ENCODE results near the gene MTHFD1L. TPM values are rescaled to one million over a fixed set of nuclear protein-coding genes. Genes with fewer than 3 reads are reported as not detected.
A peak's percentile ranks its signal among the peaks of the same experiment; 100 is the strongest.
"Not testable (repeated sequence)": the region's sequence is repeated elsewhere in the genome, so short reads cannot be mapped to it uniquely, and the experiment has no call there.

Gene MTHFD1L
- total RNA-seq, 1 donor from 2014 or later, result 3.1 TPM

DNA sequence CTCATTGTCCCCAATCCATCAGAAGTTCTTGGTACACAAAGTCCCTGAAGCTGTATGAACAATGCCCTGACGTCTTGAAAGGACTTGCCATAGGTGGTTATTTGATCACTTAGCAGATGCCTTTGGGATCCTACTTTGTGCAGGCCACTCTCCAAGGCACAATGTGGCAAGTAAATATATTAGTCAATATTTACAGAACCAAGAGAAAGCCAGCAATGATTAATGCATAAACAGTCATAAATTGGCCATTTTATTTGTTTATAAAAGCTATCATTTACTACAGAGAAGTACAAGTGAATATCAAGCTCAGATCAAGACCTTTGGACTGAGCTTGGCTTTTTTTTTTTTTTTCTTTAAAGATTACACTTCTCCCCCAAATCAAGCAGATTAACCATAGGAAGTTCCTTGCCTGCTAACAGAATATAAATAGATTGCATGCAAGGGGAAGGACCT lies 161.8 kb downstream of the MTHFD1L start:
- Histone ChIP-seq H3K4me1 (peaks cover 2% of the 10 kb centered on the region), H3K9me3 (replicated peaks) (no peaks in the 10 kb centered on the region), H3K36me3 (no peaks in the 10 kb centered on the region), H3K4me3 (no peak overlapping the region), H3K27ac (replicated peaks) (no peak overlapping the region), H3K27me3 (ENCODE audit: low read depth) (no peaks in the 10 kb centered on the region)
- DNase-seq, result no peak
- intact Hi-C loops (cut with micrococcal nuclease), result no loop called here
- TF ChIP-seq, protein P1, sequence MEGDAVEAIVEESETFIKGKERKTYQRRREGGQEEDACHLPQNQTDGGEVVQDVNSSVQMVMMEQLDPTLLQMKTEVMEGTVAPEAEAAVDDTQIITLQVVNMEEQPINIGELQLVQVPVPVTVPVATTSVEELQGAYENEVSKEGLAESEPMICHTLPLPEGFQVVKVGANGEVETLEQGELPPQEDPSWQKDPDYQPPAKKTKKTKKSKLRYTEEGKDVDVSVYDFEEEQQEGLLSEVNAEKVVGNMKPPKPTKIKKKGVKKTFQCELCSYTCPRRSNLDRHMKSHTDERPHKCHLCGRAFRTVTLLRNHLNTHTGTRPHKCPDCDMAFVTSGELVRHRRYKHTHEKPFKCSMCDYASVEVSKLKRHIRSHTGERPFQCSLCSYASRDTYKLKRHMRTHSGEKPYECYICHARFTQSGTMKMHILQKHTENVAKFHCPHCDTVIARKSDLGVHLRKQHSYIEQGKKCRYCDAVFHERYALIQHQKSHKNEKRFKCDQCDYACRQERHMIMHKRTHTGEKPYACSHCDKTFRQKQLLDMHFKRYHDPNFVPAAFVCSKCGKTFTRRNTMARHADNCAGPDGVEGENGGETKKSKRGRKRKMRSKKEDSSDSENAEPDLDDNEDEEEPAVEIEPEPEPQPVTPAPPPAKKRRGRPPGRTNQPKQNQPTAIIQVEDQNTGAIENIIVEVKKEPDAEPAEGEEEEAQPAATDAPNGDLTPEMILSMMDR (IDR thresholded peaks at IDR 0.05; ENCODE audit: borderline replicate concordance), result no peak

- Histone ChIP-seq H3K36me3 (no peaks in the 10 kb centered on the region), H3K27ac (replicated peaks) (no peak overlapping the region), H3K9me3 (replicated peaks) (no peaks in the 10 kb centered on the region), H3K4me3 (no peak overlapping the region), H3K27me3 (ENCODE audit: low read depth) (no peaks in the 10 kb centered on the region), H3K4me1 (no peaks in the 10 kb centered on the region)
- no peak for DNase-seq
- TF ChIP-seq, protein P1 (IDR thresholded peaks at IDR 0.05; ENCODE audit: borderline replicate concordance), result no peak
- intact Hi-C loops (cut with micrococcal nuclease), result no loop called here
Observed at GRCh38 chr6:151027936-151028838, 162.7 kb downstream of the MTHFD1L start.

GRCh38 chr6:151029970-151030369 lies 164.5 kb downstream of the MTHFD1L start:
- Histone ChIP-seq H3K36me3 (no peaks in the 10 kb centered on the region), H3K27ac (replicated peaks) (no peak overlapping the region), H3K9me3 (replicated peaks) (no peaks in the 10 kb centered on the region), H3K4me3 (no peak overlapping the region), H3K27me3 (ENCODE audit: low read depth) (no peaks in the 10 kb centered on the region), H3K4me1 (no peaks in the 10 kb centered on the region)
- TF ChIP-seq, protein P1 (IDR thresholded peaks at IDR 0.05; ENCODE audit: borderline replicate concordance), result no peak
- intact Hi-C loops (cut with micrococcal nuclease), result no loop called here
- DNase-seq, result no peak

DNA sequence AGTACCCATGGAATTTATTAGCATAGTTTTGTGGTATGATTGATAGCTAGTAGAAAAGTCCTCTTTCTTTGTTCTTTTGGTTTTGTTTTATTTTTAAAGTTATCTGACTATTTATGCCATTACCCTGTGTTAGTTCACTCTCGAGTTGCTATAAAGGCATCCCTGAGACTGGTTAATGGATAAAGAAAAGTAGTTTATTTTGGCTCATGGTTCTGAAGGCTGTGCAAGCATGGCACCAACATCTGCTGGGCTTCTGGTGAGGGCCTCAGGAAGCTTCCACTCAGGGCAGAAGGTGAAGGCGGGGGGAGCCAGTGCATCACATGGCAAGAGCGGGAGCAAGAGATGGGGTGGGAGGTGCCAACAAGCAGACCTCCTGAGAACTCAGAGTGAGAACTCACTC lies 166.5 kb downstream of the MTHFD1L start:
- intact Hi-C loops (cut with micrococcal nuclease), result no loop called here
- no peaks in the 10 kb centered on the region for H3K9me3 ChIP-seq (replicated peaks)
- peaks cover 18% of the 10 kb centered on the region for H3K4me1 ChIP-seq
- TF ChIP-seq, protein P1 (IDR thresholded peaks at IDR 0.05; ENCODE audit: borderline replicate concordance), result no peak
- no peaks in the 10 kb centered on the region for H3K36me3 ChIP-seq
- no peak overlapping the region for H3K27ac ChIP-seq (replicated peaks)
- no peak overlapping the region for H3K4me3 ChIP-seq
- no peak for DNase-seq
- no peaks in the 10 kb centered on the region for H3K27me3 ChIP-seq (ENCODE audit: low read depth)

DNA sequence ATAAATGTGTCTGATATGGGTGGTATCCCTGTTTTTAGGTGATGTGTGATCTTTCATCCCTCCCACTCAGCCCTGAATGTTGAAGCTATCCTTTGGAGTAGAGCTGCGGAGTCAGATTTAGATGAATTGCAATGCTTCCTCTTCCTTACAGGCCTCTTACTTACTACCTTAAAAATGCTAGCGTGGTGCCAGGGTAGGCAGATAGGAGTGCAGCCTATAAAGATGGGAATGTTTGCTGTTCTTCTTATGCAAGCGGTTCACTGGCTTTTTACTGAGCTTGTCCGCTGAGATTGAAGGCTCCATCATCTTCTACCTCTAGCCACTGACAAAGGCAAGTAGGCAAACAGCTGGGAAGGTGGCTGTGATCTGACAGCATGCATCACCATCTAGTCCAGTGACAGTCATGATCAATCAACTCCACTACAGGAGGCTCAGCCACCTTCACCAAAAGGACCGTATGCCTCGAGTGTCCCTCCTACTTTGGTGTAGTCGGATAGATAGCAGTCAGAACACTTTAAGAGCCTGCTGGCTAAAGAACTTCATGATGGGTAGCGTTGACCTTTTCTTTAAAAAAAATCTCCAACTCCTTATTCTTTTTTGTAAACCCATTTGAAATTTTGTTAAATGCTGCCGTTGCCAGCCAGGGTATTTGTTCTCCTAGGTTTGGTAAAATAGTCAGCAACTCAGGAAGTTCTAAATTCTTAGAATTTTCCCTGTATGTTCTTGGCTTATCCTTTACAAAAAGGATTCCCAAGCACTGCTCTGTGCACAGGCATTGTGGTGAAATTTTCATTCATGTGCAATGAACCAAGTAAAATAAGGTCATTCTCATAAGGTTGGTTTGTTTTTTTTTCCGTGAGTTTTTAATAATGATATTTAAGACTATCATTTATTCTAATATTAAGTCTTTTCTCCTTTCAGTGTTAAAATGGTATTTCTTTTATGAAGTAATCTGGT lies 169.6 kb downstream of the MTHFD1L start:
- Histone ChIP-seq H3K9me3 (replicated peaks) (no peaks in the 10 kb centered on the region), H3K4me1 (peaks cover 20% of the 10 kb centered on the region), H3K27ac (replicated peaks) (peak overlapping the region; percentile 74), H3K4me3 (no peak overlapping the region), H3K36me3 (no peaks in the 10 kb centered on the region), H3K27me3 (ENCODE audit: low read depth) (no peaks in the 10 kb centered on the region)
- no peak for DNase-seq
- intact Hi-C loops (cut with micrococcal nuclease), result no loop called here
- TF ChIP-seq, protein P1 (IDR thresholded peaks at IDR 0.05; ENCODE audit: borderline replicate concordance), result no peak

- H3K27me3 ChIP-seq (ENCODE audit: low read depth); H3K9me3 ChIP-seq (replicated peaks); H3K36me3 ChIP-seq; DNase-seq; intact Hi-C loops (cut with micrococcal nuclease); H3K4me3 ChIP-seq: not testable (repeated sequence)
- peaks cover 28% of the 10 kb centered on the region for H3K4me1 ChIP-seq
- H3K27ac ChIP-seq (replicated peaks), result peak overlapping the region; percentile 74
Observed at GRCh38 chr6:151036211-151036721, 170.8 kb downstream of the MTHFD1L start.
